ENCODE results near the gene ABLIM2.

ABLIM2 gene

GRCh38 chr4:8203052-8203401, 44.4 kb upstream of the ABLIM2 start:
- TF ChIP-seq CTCF (conservative IDR thresholded peaks at IDR 0.05; ENCODE audit: control insufficient read depth, insufficient read depth, low read depth, low read length): no peak
- DNase-seq (ENCODE audit: low read depth): no peak
- H3K4me3 ChIP-seq (ENCODE audit: control insufficient read depth, low read depth, low read length): no peak overlapping the region

- no peak for DNase-seq (ENCODE audit: low read depth)
- no peak overlapping the region for H3K4me3 ChIP-seq (ENCODE audit: control insufficient read depth, low read depth, low read length)
- TF ChIP-seq CTCF (conservative IDR thresholded peaks at IDR 0.05; ENCODE audit: control insufficient read depth, insufficient read depth, low read depth, low read length): no peak
Observed at GRCh38 chr4:8202108-8203051, 43.8 kb upstream of the ABLIM2 start.

GRCh38 chr4:8201321-8201781, 42.7 kb upstream of the ABLIM2 start:
- TF ChIP-seq CTCF (conservative IDR thresholded peaks at IDR 0.05; ENCODE audit: control insufficient read depth, insufficient read depth, low read depth, low read length): no peak
- no peak overlapping the region for H3K4me3 ChIP-seq (ENCODE audit: control insufficient read depth, low read depth, low read length)
- no peak for DNase-seq (ENCODE audit: low read depth)

- H3K4me3 ChIP-seq (ENCODE audit: control insufficient read depth, low read depth, low read length): no peak overlapping the region
- peak; percentile 14 for DNase-seq (ENCODE audit: low read depth)
- TF ChIP-seq CTCF (conservative IDR thresholded peaks at IDR 0.05; ENCODE audit: control insufficient read depth, insufficient read depth, low read depth, low read length): no peak
Observed at GRCh38 chr4:8200302-8200975, 41.8 kb upstream of the ABLIM2 start.

- no peak overlapping the region for H3K4me3 ChIP-seq (ENCODE audit: control insufficient read depth, low read depth, low read length)
- TF ChIP-seq CTCF (conservative IDR thresholded peaks at IDR 0.05; ENCODE audit: control insufficient read depth, insufficient read depth, low read depth, low read length): no peak
- no peak for DNase-seq (ENCODE audit: low read depth)
Observed at GRCh38 chr4:8199594-8200301, 41.1 kb upstream of the ABLIM2 start.

- peak; percentile 71 for DNase-seq (ENCODE audit: low read depth)
- TF ChIP-seq CTCF (conservative IDR thresholded peaks at IDR 0.05; ENCODE audit: control insufficient read depth, insufficient read depth, low read depth, low read length): no peak
- peak within 1 kb of the TSS; percentile 7 for H3K4me3 ChIP-seq (ENCODE audit: control insufficient read depth, low read depth, low read length)
Observed at GRCh38 chr4:8198906-8199593, 40.4 kb upstream of the ABLIM2 start, which contains the start of gene SH3TC1. SH3TC1 (plus strand) TSS chr4:8199290; CDS start chr4:8205195, 5,905 bp downstream.

Data from fibroblast of mammary gland (primary cell).